Gastrocnemius medialis (tissue), 4 donors: ENCODE measurements around the gene CEP70.

Source experiments
- CTCF ChIP-seq, 5 experiments: fragments of 450-650 bp in 3 of 5; fragments of 200-600 bp in 2 of 5; sonication (generic) in 2 of 5; IDR thresholded peaks in 4 of 5; conservative IDR thresholded peaks in 1 of 5; 1 replicate in 4 of 5; 2 replicates in 1 of 5; pipeline ENCODE4 v1.5.1; 2016 to 2019; ENCODE audit warnings: antibody characterized with exemption in 5 of 5, mild to moderate bottlenecking in 3 of 5, moderate library complexity in 3 of 5
- POLR2A ChIP-seq, 2 donors: fragments of 450-650 bp; IDR thresholded peaks; one replicate each; pipeline ENCODE4 v1.6.1; 2017; ENCODE audit warnings: antibody characterized with exemption in 2 of 2, mild to moderate bottlenecking in 2 of 2, moderate library complexity in 2 of 2

GRCh38 chr3:138457863-138458735 is 136.0 kb downstream of the CEP70 start:
- TF ChIP-seq POLR2A (IDR thresholded peaks at IDR 0.05) (no peak), CTCF (IDR thresholded peaks at IDR 0.05 in 4 of 5, conservative IDR thresholded peaks at IDR 0.05 in 1 of 5) (no peak)
